ENCODE results near the gene ADAMTS20. TPM values are rescaled to one million over a fixed set of nuclear protein-coding genes. Genes with fewer than 3 reads are reported as not detected.

ADAMTS20 gene
- total RNA-seq, 1 donor from 2014 or later: not detected

DNA sequence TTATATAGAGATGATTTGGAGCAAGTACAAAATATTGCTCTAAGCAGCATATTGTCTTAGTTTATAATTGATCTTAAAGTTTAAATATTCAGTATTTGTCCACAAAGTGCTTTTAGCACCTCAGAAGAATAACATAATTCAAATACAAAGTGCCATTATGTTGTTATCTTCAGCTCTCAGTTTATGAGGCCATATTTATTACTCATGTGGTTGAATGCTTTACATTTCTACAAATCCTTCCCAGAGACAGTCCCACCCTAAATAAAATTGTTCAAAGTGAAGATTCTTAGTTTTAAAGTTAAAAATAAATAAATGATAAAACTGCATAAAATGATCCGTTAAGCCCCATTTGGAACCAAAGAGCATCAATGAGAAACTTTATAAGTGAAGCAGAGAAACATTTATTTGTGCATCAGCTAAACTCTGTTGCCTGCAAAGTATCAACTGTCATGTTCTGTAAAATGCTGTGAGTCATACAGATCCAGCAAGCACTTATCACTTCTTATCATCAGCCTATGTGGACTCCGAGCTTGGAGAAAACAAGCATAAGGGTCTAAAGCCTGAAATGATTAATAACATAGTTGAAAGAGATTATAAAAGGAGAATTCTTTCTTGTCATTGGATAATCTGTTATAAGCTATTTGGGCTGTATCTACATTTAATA lies 218.9 kb downstream of the ADAMTS20 start:
- DNase-seq: no peak
- no peak for ATAC-seq
- intact Hi-C loops (cut with micrococcal nuclease): loop anchor here (10.0 kb wide), 1 partner anchor 848 kb away; no protein-coding TSS in a partner anchor

DNA sequence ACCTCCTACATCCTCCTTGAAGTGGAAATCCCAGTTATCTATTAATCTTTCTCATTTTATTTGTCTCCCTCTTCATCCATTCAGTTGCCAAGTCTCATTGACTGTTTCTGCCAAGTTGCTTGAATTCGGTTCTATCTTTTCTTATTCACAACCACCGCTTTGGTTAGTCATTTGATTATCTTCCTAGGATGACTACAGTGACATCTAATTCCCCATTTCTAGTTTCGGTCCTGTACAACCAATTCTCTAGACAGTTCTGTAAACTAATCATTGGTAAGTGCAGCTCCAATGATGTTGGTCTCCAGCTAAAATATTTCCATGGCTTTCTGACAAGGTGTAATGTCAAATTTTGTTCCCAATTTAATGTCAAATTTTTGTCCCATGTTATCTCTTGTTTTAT lies 220.1 kb downstream of the ADAMTS20 start:
- intact Hi-C loops (cut with micrococcal nuclease): loop anchor here (10.0 kb wide), 1 partner anchor 847 kb away; no protein-coding TSS in a partner anchor
- ATAC-seq (no peak), DNase-seq (no peak)

DNA sequence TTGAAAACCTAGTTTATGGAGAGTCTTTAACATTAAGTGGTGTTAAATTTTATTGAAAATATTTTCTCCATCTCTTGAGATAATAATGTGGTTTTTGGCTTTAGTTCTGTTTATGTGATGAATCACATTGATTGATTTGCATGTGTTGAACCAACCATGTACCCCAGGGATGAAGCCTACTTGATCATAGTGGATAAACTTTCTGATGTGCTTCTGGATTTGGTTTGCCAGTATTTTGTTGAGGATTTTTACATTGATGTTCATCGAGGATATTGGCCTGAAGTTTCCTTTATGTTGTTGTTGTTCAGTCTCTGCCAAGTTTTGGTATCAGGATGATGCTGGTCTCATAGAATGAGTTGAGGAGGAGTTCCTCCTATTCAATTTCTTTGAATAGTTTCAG lies 222.6 kb downstream of the ADAMTS20 start:
- no peak for DNase-seq
- no peak for ATAC-seq
- intact Hi-C loops (cut with micrococcal nuclease): no loop called here

DNA sequence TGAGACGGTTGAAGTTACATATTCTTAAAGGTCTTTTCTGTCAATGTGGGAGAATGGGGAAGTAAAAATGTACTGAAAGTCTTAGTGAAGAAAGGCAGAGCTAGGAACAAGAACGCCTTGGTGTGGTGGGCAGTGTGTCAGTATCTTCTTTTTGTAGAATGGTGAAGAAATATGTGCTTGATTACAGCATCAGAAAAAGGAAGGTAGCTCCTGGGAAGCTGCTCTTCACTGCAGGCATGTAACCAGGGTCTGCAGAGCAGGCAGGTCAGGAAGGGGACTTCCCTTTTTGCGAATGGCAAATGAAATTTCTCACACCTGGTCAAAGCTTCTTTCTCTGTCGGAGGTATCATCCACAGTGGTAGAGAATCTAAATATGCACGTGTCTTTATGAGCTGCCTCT lies 226.2 kb downstream of the ADAMTS20 start:
- ATAC-seq (no peak), DNase-seq (no peak)
- intact Hi-C loops (cut with micrococcal nuclease): no loop called here

DNA sequence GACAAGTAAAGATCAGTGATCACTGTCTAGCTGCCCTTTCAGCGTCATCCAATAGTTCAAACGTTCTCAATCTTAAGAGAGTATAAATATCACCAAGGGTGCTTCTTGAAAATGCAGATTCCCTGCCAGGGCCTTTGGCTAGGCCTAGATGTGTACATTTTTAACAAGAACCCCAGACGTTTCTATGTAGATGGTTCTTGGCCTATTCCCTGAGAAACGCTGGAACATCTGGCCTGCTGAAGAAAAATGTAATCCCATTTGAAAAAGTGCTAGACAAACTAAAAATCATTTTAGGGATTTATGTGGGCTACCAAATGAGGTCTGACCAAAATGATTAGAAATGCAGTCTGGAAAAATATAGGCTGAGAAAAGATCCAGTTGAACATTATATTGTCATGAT lies 231.7 kb downstream of the ADAMTS20 start:
- DNase-seq (no peak), ATAC-seq (no peak)
- intact Hi-C loops (cut with micrococcal nuclease): no loop called here

DNA sequence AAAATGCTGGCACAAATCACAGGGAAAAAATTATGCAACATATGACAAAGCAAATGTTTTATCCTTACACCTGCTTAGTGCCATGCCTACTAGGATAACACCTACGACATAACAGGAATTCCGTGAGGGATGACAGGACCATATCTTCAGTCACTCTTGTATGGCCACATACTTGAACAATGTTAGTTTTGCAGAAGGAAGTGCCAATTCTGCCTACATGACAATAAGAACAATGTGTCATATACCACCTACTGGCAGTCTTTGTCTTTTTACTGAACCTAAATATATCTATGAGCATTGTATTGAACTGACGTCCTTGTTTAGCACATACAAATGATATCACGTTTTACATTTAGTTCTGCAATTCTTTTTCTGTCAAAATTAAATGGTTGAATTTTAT lies 234.0 kb downstream of the ADAMTS20 start:
- intact Hi-C loops (cut with micrococcal nuclease): no loop called here
- no peak for DNase-seq
- ATAC-seq: no peak

DNA sequence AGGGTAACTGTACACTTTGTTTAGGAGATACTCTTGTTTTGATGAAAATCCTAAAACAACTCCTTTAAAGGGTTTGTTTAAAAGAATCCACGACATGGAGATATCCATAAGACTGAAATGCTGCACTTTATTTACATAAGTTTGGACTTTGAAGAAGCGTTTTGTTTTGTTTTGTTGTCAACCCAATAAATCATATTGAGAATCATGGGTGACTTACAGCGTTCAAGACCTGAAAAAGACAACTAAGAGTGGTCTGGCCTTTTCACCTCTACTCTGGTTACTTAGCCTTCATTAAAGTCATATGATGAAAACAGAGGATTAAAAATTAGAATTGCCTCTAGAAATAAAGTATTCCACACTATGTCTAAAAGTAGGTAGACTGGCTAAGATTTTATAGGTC lies 234.8 kb downstream of the ADAMTS20 start:
- no peak for ATAC-seq
- intact Hi-C loops (cut with micrococcal nuclease): no loop called here
- no peak for DNase-seq

DNA sequence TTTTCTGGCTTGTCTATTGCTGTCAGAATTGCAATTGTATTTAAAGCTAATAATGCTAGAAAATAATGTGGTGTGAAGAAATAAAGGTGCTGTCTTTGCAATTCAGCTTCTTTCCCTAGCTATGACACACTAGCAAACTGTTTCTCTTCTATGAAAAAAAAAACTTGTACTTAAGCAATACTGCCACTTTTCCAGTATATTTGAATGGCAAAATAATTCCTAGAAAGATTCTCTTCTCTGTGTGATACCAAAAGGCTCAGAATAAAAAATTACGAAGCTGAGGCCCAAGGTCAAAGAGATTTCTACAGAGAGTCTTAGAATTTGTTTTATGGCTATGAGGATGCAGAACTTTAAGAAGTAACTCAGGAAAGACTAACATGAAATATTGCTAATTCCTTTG lies 235.5 kb downstream of the ADAMTS20 start:
- intact Hi-C loops (cut with micrococcal nuclease): no loop called here
- no peak for DNase-seq
- no peak for ATAC-seq

DNA sequence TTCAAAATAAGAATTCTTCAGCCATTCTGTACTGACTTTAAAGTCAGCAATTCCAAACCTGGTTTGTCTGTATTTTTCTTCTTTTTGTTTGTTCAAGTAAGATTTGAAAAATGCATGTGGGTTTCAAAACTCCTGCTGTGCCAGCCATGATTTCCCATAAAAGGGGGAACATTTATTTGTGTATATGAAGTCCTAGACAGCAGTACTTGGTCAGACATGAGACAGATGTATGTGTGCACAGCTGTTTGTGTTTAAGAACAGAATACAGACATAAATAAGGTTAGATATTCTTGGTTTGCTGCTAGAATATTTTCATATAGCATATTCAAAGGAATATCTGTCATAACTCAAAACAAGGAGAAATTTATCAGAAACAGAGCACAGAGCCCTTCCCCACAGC lies 236.0 kb downstream of the ADAMTS20 start:
- DNase-seq: no peak
- no peak for ATAC-seq
- intact Hi-C loops (cut with micrococcal nuclease): no loop called here

DNA sequence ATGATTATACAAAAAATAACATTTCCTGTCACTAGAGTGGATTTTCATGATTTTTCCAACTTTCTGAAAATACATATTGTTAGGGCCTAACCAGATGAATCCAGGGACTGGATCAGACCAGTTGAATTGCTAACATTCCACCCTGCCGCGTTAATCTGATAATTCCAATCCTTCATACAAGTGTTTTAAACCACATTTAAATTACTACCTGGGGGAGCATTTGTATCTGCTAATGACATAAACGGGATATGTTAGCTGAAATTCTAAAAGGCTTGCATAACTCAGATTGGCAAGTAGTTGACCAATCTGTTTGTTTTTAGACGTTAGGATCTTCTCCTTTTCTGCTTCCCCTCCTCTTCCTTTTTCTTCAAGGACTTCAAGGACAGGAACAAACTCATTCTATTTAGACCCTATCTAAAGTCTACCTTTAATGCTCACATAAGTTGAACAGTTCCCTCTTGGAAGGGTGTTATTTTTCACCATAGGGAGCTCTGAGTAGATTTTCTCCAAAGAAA lies 239.0 kb downstream of the ADAMTS20 start:
- ATAC-seq (no peak), DNase-seq (no peak)
- intact Hi-C loops (cut with micrococcal nuclease): no loop called here

DNA sequence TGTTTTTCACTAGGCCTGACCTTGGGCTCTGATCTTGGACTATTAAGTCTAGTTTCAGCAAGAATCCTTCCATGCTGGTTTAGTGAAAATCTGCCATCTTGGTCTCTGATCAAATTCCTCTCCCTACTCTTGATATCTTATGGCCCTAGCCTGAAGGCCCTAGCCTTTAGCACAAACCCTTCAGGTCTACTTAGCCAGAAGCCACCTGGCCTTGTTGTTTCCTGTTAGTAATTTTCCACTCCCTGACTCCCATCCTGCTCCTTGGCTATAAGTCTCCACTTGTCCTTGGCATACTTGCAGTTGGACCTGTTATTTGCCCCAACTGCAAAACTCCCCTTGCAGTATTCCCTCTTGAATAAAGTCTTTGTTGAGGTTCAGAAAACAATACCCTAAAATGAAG lies 241.4 kb downstream of the ADAMTS20 start:
- ATAC-seq (no peak), DNase-seq (no peak)
- intact Hi-C loops (cut with micrococcal nuclease): no loop called here

DNA sequence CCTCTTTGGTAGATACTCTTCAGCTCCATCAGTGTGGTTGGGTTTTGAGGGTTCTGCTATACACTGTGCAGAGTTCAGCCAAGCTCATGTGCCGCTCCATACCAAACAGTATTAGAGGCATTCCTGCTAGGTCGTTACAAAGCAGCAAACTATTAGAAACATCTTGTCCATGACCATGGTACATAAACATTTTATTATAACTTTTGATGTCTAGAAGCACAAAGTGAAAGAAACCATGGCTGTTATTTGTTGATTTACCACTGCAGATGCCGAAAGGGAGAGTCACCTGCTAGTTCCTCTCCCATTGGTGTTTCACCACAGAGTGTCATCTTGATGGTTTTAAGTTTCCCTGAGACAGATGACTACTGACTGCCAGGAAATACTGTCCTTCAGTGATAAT lies 242.0 kb downstream of the ADAMTS20 start:
- intact Hi-C loops (cut with micrococcal nuclease): no loop called here
- DNase-seq: no peak
- no peak for ATAC-seq

DNA sequence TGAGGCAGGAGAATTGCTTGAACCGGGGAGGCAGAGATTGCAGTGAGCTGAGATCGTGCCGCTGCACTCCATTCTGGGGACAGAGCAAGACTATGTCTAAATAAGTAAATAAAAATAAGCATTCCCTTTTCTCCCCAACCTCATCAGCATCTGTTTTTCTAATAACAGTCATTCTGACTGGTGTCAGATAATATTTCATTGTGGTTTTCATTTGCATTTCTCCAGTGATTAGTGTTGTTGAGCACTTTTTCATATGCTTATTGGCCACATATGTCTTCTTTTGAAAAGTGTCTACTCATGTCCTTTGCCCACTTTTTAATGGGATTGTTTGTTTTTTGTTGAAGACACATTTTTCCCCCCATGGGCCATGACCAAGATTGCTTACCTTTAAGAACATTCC lies 243.2 kb downstream of the ADAMTS20 start:
- intact Hi-C loops (cut with micrococcal nuclease): no loop called here
- ATAC-seq (no peak), DNase-seq (no peak)

DNA sequence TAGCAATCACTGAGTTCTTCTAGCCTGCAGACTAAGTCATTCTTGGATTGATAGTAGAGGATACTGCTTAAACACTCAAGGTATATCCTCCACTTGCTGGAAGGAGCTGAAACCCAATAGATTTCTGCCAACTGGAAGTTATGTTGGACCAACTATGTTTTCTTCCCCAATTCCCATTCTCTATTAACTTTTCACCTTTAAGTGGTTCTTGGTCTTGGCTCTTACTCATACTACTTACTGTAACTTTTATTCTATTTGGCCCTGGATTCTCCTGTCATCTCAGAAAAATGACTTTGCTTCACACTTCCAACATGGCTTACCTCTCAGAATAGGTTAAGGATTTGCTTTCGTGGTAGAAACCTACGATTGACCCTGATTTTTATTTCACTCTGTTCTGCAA lies 244.9 kb downstream of the ADAMTS20 start:
- intact Hi-C loops (cut with micrococcal nuclease): no loop called here
- DNase-seq: no peak
- ATAC-seq: no peak

DNA sequence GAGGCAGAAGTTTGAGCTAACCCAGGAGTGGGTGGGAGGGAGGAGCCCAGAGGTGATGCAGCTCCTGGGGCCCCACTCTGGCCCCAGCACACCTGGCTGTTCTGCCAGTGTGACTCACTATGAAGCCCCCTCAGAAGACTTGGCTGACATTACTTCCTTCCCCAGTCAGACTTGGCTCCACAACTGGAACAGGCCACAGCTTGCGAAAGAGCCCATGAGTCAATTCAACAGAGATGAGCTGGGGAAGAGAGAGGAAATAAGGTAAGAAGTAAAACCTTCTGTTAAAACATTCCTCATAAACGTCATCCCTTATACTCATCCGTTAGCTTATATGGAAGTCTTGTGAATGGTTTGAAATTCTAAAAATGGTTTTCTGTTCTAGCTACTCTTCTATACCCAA lies 245.9 kb downstream of the ADAMTS20 start:
- DNase-seq: no peak
- no peak for ATAC-seq
- intact Hi-C loops (cut with micrococcal nuclease): no loop called here

DNA sequence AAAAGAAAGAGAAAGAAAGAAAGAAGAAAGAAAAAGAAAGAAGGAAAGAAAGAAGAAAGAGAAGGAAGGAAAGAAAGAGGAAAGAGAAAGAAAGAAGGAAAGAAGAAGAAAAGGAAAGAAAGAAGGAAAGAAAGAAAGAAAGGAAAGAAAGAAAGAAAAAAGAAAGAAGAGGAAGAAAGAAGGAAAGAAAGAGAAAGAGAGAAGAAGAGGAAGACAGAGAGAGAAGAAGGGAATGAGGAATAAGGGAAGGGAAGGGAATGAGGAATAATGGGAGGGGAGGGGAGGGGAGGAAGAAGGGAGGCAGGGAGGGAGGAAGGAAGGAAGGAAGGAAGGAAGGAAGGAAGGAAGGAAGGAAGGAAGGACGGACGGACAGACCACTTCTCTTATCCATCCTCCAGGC lies 246.9 kb downstream of the ADAMTS20 start:
- ATAC-seq (no peak), DNase-seq (no peak)
- intact Hi-C loops (cut with micrococcal nuclease): no loop called here

Other genes starting within 250 kb of the ADAMTS20 start
- gene PUS7L, start 206.6 kb upstream of the ADAMTS20 start, total RNA-seq: 5.1 TPM
- 4.3 TPM for gene IRAK4, start 206.7 kb upstream of the ADAMTS20 start, total RNA-seq